NCI-H460 (cell line): ENCODE results near the gene ZNF213. TPM values are rescaled to one million over a fixed set of nuclear protein-coding genes. Genes with fewer than 3 reads are reported as not detected.
A peak's percentile ranks its signal among the peaks of the same experiment; 100 is the strongest.
"Not testable (repeated sequence)": the region's sequence is repeated elsewhere in the genome, so short reads cannot be mapped to it uniquely, and the experiment has no call there.

ENCODE experiments used
- DNase-seq: peaks from one replicate; pipeline ENCODE4 v3.0.0-alpha.2; 2016; ENCODE audit warnings: low read depth; ENCODE audit errors: extremely low read depth
- total RNA-seq: library from RNA; depleted of rRNA; stranded (reverse); fragments of >200 nt; shearing (Covaris generic); gene quantifications from 2 replicates; pipeline ENCODE4 v1.2.3, GENCODE V29; 2014

The ZNF213 gene
- total RNA-seq, 1 experiment from 2014 or later = 5.0 TPM

GRCh38 chr16:3165111-3165822, 30.4 kb downstream of the ZNF213 start:
- DNase-seq = no peak

GRCh38 chr16:3166505-3166886, 31.7 kb downstream of the ZNF213 start:
- no peak for DNase-seq

GRCh38 chr16:3168729-3169128, 33.9 kb downstream of the ZNF213 start:
- DNase-seq = not testable (repeated sequence)

- DNase-seq = no peak
Observed at GRCh38 chr16:3170440-3171180, 35.8 kb downstream of the ZNF213 start.

- no peak for DNase-seq
Observed at GRCh38 chr16:3171181-3171854, 36.5 kb downstream of the ZNF213 start.

DNA sequence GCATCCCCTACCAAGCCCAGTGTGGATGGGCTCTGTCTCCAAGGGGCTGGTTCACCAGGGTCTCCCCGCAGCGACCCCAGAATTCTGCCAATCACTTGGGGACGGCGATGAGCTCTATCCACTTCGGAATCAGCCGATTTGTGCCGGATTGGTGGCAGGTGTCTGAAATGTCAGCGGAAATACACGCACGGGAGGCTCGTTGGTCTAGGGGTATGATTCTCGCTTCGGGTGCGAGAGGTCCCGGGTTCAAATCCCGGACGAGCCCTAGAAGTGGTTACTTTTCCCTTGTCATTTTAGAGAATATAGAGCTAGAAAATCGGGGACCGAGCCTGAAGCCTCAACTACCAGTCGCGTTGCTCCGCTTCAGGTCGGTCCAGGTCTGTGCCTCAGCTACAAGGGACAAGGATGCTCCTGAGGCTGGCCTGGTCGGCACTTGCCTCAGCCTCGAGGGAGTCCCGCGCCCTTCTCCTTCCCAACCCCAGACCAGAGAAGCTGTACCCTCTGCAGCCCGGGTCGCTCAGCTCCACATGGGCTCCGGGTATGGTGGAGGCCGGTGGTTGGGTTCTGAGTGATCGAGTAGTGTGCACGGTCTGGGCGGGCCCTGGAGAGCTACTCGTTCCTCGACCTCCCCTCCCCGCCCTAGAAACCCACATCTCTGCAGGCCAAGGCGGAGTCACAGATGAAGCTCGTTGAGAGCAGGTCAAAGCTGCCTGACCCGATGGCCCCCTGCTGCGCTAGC, 37.2 kb downstream of the ZNF213 start:
- no peak for DNase-seq

GRCh38 chr16:3173892-3174617, 39.2 kb downstream of the ZNF213 start:
- peak; percentile 66 for DNase-seq

- DNase-seq = no peak
Observed at GRCh38 chr16:3174618-3175148, 39.9 kb downstream of the ZNF213 start.

GRCh38 chr16:3175157-3176093, 40.6 kb downstream of the ZNF213 start:
- peak; percentile 79 for DNase-seq

DNA sequence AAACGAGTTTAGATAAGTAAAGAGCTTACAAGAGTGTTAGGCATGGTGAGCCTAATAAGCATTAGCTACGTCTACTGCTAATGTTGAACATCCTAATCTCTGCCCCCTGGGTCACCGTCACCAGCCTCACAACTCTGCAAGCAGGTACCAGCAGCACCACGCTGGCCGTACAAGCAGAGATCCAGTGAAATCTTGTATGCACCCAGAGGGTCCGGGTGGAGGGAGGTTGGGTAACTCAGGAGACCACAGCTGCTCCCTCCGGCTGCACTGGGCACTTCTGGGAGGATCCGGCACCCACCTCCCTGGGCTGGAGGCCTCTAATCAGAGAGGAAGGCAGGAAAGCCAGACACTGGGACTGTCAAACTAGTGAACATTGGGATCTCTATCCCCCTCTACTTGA, 44.8 kb downstream of the ZNF213 start:
- no peak for DNase-seq

DNA sequence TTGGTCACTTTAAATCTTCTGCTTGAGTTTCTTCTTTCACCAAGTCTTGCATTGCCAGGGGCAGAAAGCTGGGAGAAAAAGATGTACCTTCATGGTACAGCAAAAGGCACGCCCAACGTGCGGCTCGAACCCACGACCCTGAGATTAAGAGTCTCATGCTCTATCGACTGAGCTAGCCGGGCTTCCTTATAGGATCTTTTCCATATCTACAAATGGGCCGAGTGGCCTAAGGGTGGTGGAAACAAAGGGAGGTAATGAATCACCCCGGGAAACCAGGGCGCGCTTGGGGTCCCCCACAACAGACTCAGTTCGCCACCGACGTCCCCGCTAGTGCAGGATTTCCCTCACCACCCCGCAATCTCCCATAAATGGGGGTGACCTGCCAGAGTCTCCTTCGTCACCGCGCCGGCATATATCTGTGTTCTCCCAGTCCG, 45.6 kb downstream of the ZNF213 start:
- no peak for DNase-seq

DNA sequence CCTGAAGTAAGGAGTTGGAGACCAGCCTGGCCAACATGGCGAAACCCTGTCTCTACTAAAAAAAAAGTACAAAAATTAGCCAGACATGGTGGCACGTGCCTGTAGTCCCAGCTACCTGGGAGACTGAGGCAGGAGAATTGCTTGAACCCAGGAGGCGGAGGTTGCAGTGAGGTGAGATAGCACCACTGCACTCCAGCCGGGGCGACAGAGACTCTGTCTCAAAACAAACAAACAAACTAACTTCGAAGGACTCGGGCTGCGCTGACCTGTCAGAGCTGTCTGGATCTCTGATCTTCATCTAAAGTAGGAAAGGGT, 47.4 kb downstream of the ZNF213 start:
- DNase-seq = not testable (repeated sequence)

DNA sequence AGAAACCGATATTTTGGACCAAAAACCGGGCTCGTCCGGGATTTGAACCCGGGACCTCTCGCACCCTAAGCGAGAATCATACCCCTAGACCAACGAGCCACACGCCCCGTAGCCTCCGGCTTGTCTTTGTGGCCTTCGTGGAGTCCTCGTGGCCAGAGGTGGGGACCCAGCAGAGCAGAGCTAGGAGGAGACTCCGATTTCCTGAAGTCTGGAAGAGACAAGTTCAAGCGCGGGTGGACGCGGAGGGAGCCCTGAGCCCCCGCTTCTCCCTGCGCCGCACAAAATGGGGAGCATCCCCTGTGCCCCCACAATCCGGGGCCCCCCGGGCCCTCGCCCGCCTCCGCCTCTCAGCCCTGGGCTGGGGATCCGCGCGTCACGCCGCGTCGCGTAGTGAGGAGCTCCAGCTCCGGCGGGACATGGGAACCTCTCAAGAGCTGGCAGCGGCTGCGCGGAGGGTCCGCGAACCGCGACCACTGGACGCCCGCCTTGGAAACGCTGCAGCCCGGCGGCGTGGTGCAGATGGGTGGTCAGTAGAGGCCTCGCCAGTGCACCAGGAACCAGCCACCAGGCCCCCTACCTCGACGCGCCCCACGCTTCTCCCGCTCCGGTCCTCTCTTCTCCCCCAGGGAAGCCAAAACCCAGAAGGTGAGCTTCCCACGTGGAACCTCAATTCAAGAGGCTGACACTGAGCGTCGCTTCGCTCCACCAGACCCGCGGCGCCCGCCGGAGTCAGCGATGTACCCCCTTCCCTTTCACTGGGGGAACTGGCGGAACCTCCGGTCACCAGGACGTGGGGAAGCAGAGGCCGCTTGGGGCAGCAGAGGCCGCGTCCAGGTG, 48.0 kb downstream of the ZNF213 start:
- peak; percentile 79 for DNase-seq

DNA sequence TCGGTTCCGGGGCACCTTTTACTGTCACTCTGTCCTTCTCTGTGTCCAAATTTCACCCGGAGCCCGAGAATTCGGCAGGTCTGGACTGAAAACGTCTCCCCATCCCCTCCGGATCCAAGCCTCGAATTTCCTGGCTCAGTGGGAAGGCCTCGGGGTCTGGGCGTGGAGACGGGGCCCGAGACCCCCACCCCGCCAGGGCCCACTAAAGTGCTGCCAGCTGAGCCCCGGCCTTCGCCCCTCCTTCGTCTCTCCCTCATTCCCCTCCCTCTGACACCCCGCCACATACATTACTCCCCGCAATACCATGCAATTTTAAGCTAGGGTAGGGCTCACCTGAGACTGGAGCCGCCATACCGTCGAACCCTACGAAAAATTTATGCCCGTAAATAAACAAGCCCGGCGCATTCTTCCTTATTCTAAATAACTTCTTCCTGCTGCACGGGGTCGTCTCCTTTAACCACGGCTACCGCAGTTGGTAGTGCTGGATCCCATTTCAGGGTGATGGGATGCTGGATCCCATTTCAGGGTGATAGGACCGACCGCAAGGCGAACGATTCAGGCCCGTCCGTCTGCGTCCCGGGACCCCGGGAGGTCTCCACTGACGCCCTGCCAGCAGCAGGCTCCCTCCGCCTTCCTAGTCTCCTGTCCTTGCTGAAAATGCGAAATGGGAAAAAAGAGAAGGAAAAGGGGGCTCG, 48.8 kb downstream of the ZNF213 start:
- no peak for DNase-seq

DNA sequence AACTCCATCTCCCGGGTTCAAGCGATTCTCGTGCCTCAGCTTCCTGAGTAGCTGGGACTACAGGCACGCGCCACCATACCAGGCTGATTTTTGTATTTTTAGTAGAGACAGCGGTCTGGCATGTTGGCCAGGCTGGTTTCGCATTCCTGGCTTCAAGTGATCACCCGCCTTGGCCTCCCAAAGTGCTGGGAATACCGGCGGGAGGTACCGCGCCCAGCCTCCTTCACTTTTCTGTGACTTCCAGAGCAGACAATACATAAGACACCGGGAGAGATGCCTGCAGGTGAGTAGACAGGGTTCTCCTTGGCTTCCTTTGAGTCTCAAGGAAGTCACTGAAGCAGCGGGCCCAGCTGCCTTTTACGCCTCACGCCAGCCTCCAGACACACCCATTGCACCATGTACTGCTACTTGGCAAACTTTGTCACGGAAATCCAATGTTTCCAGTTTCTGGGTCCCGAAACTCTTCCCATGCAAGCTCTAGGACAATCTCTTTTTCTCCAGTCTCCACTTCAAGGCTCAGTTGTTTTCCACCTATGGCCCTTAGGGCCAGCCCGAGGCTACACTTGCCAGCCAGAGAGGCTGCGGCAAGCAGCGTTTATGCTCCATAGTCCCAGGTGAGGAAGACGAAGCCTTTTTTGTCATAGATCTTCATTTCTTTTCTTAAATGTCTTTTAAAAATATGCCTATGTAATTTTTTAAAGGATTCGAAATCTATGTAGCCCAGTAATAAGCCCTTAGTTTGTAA, 52.3 kb downstream of the ZNF213 start:
- DNase-seq = no peak

- DNase-seq = peak; percentile 68
Observed at GRCh38 chr16:3187798-3188674, 53.2 kb downstream of the ZNF213 start, which contains the start of gene OR1F1. OR1F1 (plus strand) TSS chr16:3188204.
